OCI-LY7 (cell line): ENCODE measurements around the gene DSN1. TPM values are rescaled to one million over a fixed set of nuclear protein-coding genes. Genes with fewer than 3 reads are reported as not detected.
A peak's percentile ranks its signal among the peaks of the same experiment; 100 is the strongest.

Experiments used
- BruUV-seq: library from RNA; stranded (reverse); fragments of 400-500 nt; replicated peaks from 2 replicates; lab custom pipeline; 2021; lab: Mats Ljungman, UMichigan
- CTCF ChIA-PET: fragments of 300-600 bp; sonication (Branson Sonifier 250); formaldehyde crosslinking; loops from one replicate; lab custom pipeline; 2022; ENCODE audit warnings: antibody characterized with exemption; ENCODE audit not compliant: unreplicated experiment; lab: Charles Lee
- POLR2A ChIA-PET: fragments of 300-600 bp; sonication (Branson Sonifier 250); formaldehyde crosslinking; loops from one replicate; lab custom pipeline; 2022; ENCODE audit warnings: antibody characterized with exemption; lab: Charles Lee
- DNase-seq: peaks from one replicate; pipeline ENCODE4 v3.0.0-alpha.2; 2015; ENCODE audit warnings: low spot score
- H2AFZ ChIP-seq: fragments of 200-600 bp; sonication (generic), shearing (Covaris generic); 2 replicates; pipeline ENCODE4 v1.6.1; 2014; ENCODE audit warnings: mild to moderate bottlenecking, antibody characterized with exemption, low read length, moderate library complexity
- H3K27ac ChIP-seq: fragments of 200-600 bp; sonication (generic); 2 replicates; pipeline ENCODE4 v1.5.1; 2014; ENCODE audit warnings: mixed run types, low read depth, mild to moderate bottlenecking, moderate library complexity, low read length, inconsistent platforms; ENCODE audit not compliant: poor library complexity, severe bottlenecking
- H3K36me3 ChIP-seq: fragments of 200-600 bp; sonication (generic); 2 replicates; pipeline ENCODE4 v1.6.1; 2014; ENCODE audit warnings: mild to moderate bottlenecking, antibody characterized with exemption, low read length, moderate library complexity, mixed read lengths; ENCODE audit not compliant: insufficient read depth
- H3K4me1 ChIP-seq: fragments of 200-600 bp; sonication (generic); 2 replicates; pipeline ENCODE4 v1.5.1; 2014; ENCODE audit warnings: mild to moderate bottlenecking, low read length; ENCODE audit not compliant: insufficient read depth, poor library complexity, severe bottlenecking
- H3K4me2 ChIP-seq: fragments of 200-600 bp; sonication (generic); 2 replicates; pipeline ENCODE4 v1.6.1; 2014; ENCODE audit warnings: mild to moderate bottlenecking, low read length
- H3K4me3 ChIP-seq: fragments of 200-600 bp; sonication (generic); 2 replicates; pipeline ENCODE4 v1.5.1; 2014; ENCODE audit warnings: mild to moderate bottlenecking, low read depth, low read length; ENCODE audit not compliant: poor library complexity, severe bottlenecking
- H3K79me2 ChIP-seq: fragments of 200-600 bp; sonication (generic); 2 replicates; pipeline ENCODE4 v1.6.1; 2016; ENCODE audit warnings: low read depth, mild to moderate bottlenecking, low read length, moderate library complexity, mixed read lengths; ENCODE audit not compliant: insufficient read depth
- H3K9me2 ChIP-seq: fragments of 200-600 bp; sonication (generic); 2 replicates; pipeline ENCODE4 v1.6.1; 2016; ENCODE audit warnings: mild to moderate bottlenecking, low read length, mixed read lengths; ENCODE audit not compliant: insufficient read depth
- H3K9me3 ChIP-seq: fragments of 200-600 bp; sonication (generic); 2 replicates; pipeline ENCODE4 v1.6.1; 2014; ENCODE audit warnings: mild to moderate bottlenecking, mixed run types, low read length, mixed read lengths
- H4K20me1 ChIP-seq: fragments of 200-600 bp; sonication (generic); 2 replicates; pipeline ENCODE4 v1.6.1; 2014; ENCODE audit warnings: mild to moderate bottlenecking, antibody characterized with exemption, low read length, moderate library complexity, mixed read lengths; ENCODE audit not compliant: insufficient read depth
- CTCF ChIP-seq: fragments of 200-600 bp; sonication (generic); conservative IDR thresholded peaks from 2 replicates; pipeline ENCODE4 v1.5.1; 2014; ENCODE audit warnings: mild to moderate bottlenecking, antibody characterized with exemption, low read length, moderate library complexity, mixed read lengths
- EZH2phosphoT487 ChIP-seq: fragments of 200-600 bp; sonication (generic); IDR thresholded peaks from 2 replicates; pipeline ENCODE4 v1.6.1; 2018; ENCODE audit warnings: low read depth, borderline replicate concordance, mild to moderate bottlenecking, mixed run types, antibody characterized with exemption, low read length, moderate library complexity, mixed read lengths
- intact Hi-C: fragments of 100-400 bp; cut with micrococcal nuclease; formaldehyde crosslinking; loops from one replicate; pipeline ENCODE4 v1.10.0; 2022; ENCODE audit not compliant: unreplicated experiment
- total RNA-seq, 2 experiments: library from RNA; depleted of rRNA in 1 of 2; stranded (reverse); fragments of >200 nt in 1 of 2; shearing (Covaris generic) in 1 of 2; gene quantifications; 2 replicates each; pipeline ENCODE4 v1.2.3, GENCODE V29; 2014 to 2022

The DSN1 gene
- total RNA-seq, 2 experiments from 2014 or later: 33.0 to 37.6 TPM

- ChIA-PET CTCF (interaction anchor here (0.5 to 1.2 kb wide), 4 partner anchors 10 to 93 kb away, joined by 3 to 10 read pairs (median 4); partner anchors contain the start of gene DSN1), POLR2A (interaction anchor here (0.6 to 1.2 kb wide), 14 partner anchors 8 to 503 kb away, joined by 3 to 6 read pairs (median 3); partner anchors contain the start of gene SLA2)
- Histone ChIP-seq H3K9me2 (no peaks in the 10 kb centered on the region), H2AFZ (peak overlapping the region; percentile 89), H3K27ac (peak overlapping the region; percentile 5), H3K4me3 (peak overlapping the region; percentile 85), H3K36me3 (peaks cover 6% of the 10 kb centered on the region), H4K20me1 (no peaks in the 10 kb centered on the region), H3K79me2 (no peaks in the 10 kb centered on the region), H3K4me2 (peak overlapping the region; percentile 98), H3K9me3 (no peaks in the 10 kb centered on the region), H3K4me1 (peaks cover 20% of the 10 kb centered on the region)
- TF ChIP-seq CTCF (peak; percentile 59), EZH2phosphoT487 (no peak)
- peak; percentile 69 for DNase-seq
- no TSS peak for BruUV-seq
- intact Hi-C loops: no loop called here
These were observed 28.2 kb downstream of the DSN1 start for GRCh38 chr20:36745234-36745926.

GRCh38 chr20:36744764-36745191, 28.8 kb downstream of the DSN1 start:
- H3K27ac ChIP-seq: peak overlapping the region; percentile 11
- peaks cover 20% of the 10 kb centered on the region for H3K4me1 ChIP-seq
- H3K9me2 ChIP-seq: no peaks in the 10 kb centered on the region
- H3K9me3 ChIP-seq: no peaks in the 10 kb centered on the region
- intact Hi-C loops: no loop called here
- H3K79me2 ChIP-seq: no peaks in the 10 kb centered on the region
- 0 out of 2 replicates have a peak, but pooled peaks cover under 1% of the 10 kb centered on the region for H3K36me3 ChIP-seq
- CTCF ChIA-PET: no interaction called here
- DNase-seq: no peak
- POLR2A ChIA-PET: interaction anchor here (0.6 to 1.2 kb wide), 9 partner anchors 10 to 502 kb away, joined by 3 to 4 read pairs (median 3); partner anchors contain the start of gene SLA2
- no TSS peak for BruUV-seq
- TF ChIP-seq CTCF (no peak), EZH2phosphoT487 (no peak)
- H2AFZ ChIP-seq: peak overlapping the region; percentile 89; the same call in 1 of the 2 replicates
- peak overlapping the region; percentile 98 for H3K4me2 ChIP-seq
- peak overlapping the region; percentile 85 for H3K4me3 ChIP-seq
- H4K20me1 ChIP-seq: no peaks in the 10 kb centered on the region

- Histone ChIP-seq H4K20me1 (no peaks in the 10 kb centered on the region), H3K4me1 (peaks cover 20% of the 10 kb centered on the region), H3K79me2 (no peaks in the 10 kb centered on the region), H2AFZ (peak overlapping the region; percentile 89; the same call in 1 of the 2 replicates), H3K4me2 (peak overlapping the region; percentile 98), H3K9me2 (no peaks in the 10 kb centered on the region), H3K36me3 (no peaks in the 10 kb centered on the region), H3K27ac (peak overlapping the region; percentile 11), H3K9me3 (no peaks in the 10 kb centered on the region), H3K4me3 (peak overlapping the region; percentile 85)
- TF ChIP-seq EZH2phosphoT487 (no peak), CTCF (no peak)
- TSS peak; percentile 62 for BruUV-seq
- POLR2A ChIA-PET: interaction anchor here (0.7 to 1.2 kb wide), 5 partner anchors 9 to 279 kb away, joined by 3 to 4 read pairs (median 3); no protein-coding TSS in a partner anchor
- CTCF ChIA-PET: no interaction called here
- intact Hi-C loops: no loop called here
- no peak for DNase-seq
These were observed 29.3 kb downstream of the DSN1 start for GRCh38 chr20:36744243-36744642.
